Coronary artery (tissue), 2 donors: ENCODE data around the gene CCDC71L.

ENCODE experiments used
- DNase-seq: peaks from one replicate; pipeline ENCODE4 v3.0.0-alpha.2; 2017; ENCODE audit warnings: low spot score
- H3K27ac ChIP-seq, 2 donors: fragments of 200-600 bp; sonication (generic); one replicate each; pipeline ENCODE4 v1.5.1; 2016 to 2019
- H3K4me3 ChIP-seq: fragments of 200-600 bp; sonication (generic); 2 replicates; pipeline ENCODE4 v1.5.1; 2016; ENCODE audit warnings: mild to moderate bottlenecking, moderate library complexity
- TF ChIP-seq, protein P1 (sequence below): fragments of 200-600 bp; sonication (generic); IDR thresholded peaks from one replicate; pipeline ENCODE4 v1.5.1; 2019; ENCODE audit warnings: antibody characterized with exemption

CCDC71L gene

GRCh38 chr7:106621393-106622132 lies 39.4 kb downstream of the CCDC71L start:
- H3K27ac ChIP-seq: no peak overlapping the region
- DNase-seq: no peak
- H3K4me3 ChIP-seq: no peak overlapping the region

DNA sequence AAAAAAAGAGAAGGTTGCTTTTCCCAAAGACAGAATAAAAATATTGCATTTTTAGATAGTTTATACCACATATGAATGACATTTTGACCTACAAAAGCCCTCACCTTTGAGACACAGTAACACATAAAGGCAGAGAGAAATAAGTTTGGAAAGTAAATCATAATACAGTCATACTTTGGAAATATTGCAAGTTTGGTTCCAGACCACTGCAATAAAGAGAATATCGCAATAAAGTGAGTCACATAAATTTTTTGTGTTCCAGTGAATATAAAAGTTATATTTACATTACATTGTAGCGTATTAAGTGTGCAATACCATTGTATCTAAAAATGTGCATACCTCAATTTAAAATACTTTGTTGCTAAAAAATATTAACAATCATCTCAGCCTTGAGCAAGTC lies 40.3 kb downstream of the CCDC71L start:
- no peak for DNase-seq
- Histone ChIP-seq H3K4me3 (no peak overlapping the region), H3K27ac (no peak overlapping the region)
- TF ChIP-seq, protein P1, sequence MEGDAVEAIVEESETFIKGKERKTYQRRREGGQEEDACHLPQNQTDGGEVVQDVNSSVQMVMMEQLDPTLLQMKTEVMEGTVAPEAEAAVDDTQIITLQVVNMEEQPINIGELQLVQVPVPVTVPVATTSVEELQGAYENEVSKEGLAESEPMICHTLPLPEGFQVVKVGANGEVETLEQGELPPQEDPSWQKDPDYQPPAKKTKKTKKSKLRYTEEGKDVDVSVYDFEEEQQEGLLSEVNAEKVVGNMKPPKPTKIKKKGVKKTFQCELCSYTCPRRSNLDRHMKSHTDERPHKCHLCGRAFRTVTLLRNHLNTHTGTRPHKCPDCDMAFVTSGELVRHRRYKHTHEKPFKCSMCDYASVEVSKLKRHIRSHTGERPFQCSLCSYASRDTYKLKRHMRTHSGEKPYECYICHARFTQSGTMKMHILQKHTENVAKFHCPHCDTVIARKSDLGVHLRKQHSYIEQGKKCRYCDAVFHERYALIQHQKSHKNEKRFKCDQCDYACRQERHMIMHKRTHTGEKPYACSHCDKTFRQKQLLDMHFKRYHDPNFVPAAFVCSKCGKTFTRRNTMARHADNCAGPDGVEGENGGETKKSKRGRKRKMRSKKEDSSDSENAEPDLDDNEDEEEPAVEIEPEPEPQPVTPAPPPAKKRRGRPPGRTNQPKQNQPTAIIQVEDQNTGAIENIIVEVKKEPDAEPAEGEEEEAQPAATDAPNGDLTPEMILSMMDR: no peak

More at GRCh38 chr7:106621393-106622132, 39.4 kb downstream of the CCDC71L start:
- TF ChIP-seq, protein P1: no peak

GRCh38 chr7:106620034-106620433 lies 40.9 kb downstream of the CCDC71L start:
- Histone ChIP-seq H3K27ac (no peak overlapping the region), H3K4me3 (no peak overlapping the region)
- no peak for DNase-seq
- TF ChIP-seq, protein P1: no peak

GRCh38 chr7:106619213-106619612 lies 41.7 kb downstream of the CCDC71L start:
- TF ChIP-seq, protein P1: no peak
- H3K4me3 ChIP-seq: no peak overlapping the region
- no peak overlapping the region for H3K27ac ChIP-seq
- no peak for DNase-seq

- Histone ChIP-seq H3K4me3 (no peak overlapping the region), H3K27ac (no peak overlapping the region)
- TF ChIP-seq, protein P1: no peak
- no peak for DNase-seq
Observed at GRCh38 chr7:106618480-106618879, 42.5 kb downstream of the CCDC71L start.

GRCh38 chr7:106617860-106618259 lies 43.1 kb downstream of the CCDC71L start:
- no peak overlapping the region for H3K4me3 ChIP-seq
- no peak for DNase-seq
- TF ChIP-seq, protein P1: no peak

DNA sequence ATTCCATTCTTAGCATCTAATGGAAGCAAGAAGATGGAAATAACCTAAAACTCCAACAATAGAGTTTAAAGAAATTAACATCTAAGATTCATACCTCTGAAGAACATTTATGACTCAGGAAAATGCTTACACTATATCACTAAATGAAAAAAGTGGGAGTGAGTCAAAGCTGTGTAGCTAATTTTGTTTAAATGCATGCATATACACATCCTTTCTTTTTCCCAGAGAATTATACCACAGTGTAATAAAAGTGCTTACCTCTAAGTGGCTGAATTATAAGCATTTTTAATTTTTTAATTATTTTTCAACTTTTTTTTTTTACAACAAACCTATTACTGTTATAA lies 44.3 kb downstream of the CCDC71L start:
- H3K27ac ChIP-seq: no peak overlapping the region

More at GRCh38 chr7:106617860-106618259, 43.1 kb downstream of the CCDC71L start:
- no peak overlapping the region for H3K27ac ChIP-seq

More for the DNA sequence above, 44.3 kb downstream of the CCDC71L start:
- no peak overlapping the region for H3K4me3 ChIP-seq
- no peak for DNase-seq
- TF ChIP-seq, protein P1: no peak
